IMR-90 (cell line): Measurements from ENCODE around the gene DCLK1. TPM values are rescaled to one million over a fixed set of nuclear protein-coding genes. Genes with fewer than 3 reads are reported as not detected.

ENCODE experiments used
- ATAC-seq: fragments of 200-7000 bp; cut with Tn5 transposase; 2 replicates; pipeline ENCODE4 v1.9.1; 2020; ENCODE audit warnings: low read depth, mild to moderate bottlenecking, moderate library complexity
- BruUV-seq: library from RNA; stranded (reverse); fragments of 400-500 nt; replicated peaks from 2 replicates; lab custom pipeline; 2021; lab: Mats Ljungman, UMichigan
- CTCF ChIA-PET: fragments of 300-600 bp; formaldehyde crosslinking; extraction: SDS; loops from one replicate; lab custom pipeline; 2021; ENCODE audit warnings: antibody characterized with exemption; lab: Yijun Ruan, JAX
- POLR2A ChIA-PET: fragments of 300-600 bp; sonication (Branson Sonifier 250); formaldehyde crosslinking; loops from one replicate; lab custom pipeline; 2022; ENCODE audit warnings: antibody characterized with exemption; ENCODE audit not compliant: unreplicated experiment; lab: Charles Lee
- DNase-seq: peaks from one replicate; pipeline ENCODE4 v3.0.0; 2013
- H2AFZ ChIP-seq: replicated peaks from 2 replicates; pipeline ENCODE3; 2013; ENCODE audit warnings: low read length, mild to moderate bottlenecking; ENCODE audit not compliant: poor library complexity
- H2AK5ac ChIP-seq: 2 replicates; pipeline ENCODE4 v1.6.1; 2013; ENCODE audit warnings: low read depth, low read length, inconsistent platforms
- H2AK9ac ChIP-seq: replicated peaks from 2 replicates; pipeline ENCODE3; 2013; ENCODE audit warnings: mild to moderate bottlenecking, low read depth, low read length, moderate library complexity; ENCODE audit not compliant: poor library complexity
- H2BK120ac ChIP-seq: 2 replicates; pipeline ENCODE4 v1.6.1; 2013; ENCODE audit warnings: low read depth, low read length, inconsistent platforms
- H2BK15ac ChIP-seq: 3 replicates; pipeline ENCODE4 v1.6.1; 2013; ENCODE audit warnings: low read depth, low read length, inconsistent platforms
- H2BK20ac ChIP-seq: 2 replicates; pipeline ENCODE4 v1.6.1; 2013; ENCODE audit warnings: low read depth, mild to moderate bottlenecking, inconsistent platforms, low read length, moderate library complexity
- H2BK5ac ChIP-seq: 2 replicates; pipeline ENCODE4 v1.6.1; 2013; ENCODE audit warnings: mild to moderate bottlenecking, low read depth, low read length, inconsistent platforms; ENCODE audit not compliant: poor library complexity, severe bottlenecking
- H3K14ac ChIP-seq: replicated peaks from 2 replicates; pipeline ENCODE4 v1.6.1; 2013; ENCODE audit warnings: low read depth, low read length, inconsistent platforms
- H3K18ac ChIP-seq: 2 replicates; pipeline ENCODE4 v1.6.1; 2013; ENCODE audit warnings: low read depth, low read length, control low read depth
- H3K23ac ChIP-seq: 2 replicates; pipeline ENCODE4 v1.6.1; 2013; ENCODE audit warnings: low read depth, low read length, inconsistent platforms
- H3K27ac ChIP-seq: 2 replicates; pipeline ENCODE4 v1.5.1; 2013; ENCODE audit warnings: mild to moderate bottlenecking, control low read depth, low read length; ENCODE audit not compliant: insufficient read depth
- H3K27me3 ChIP-seq: 2 replicates; pipeline ENCODE4 v1.6.1; 2013; ENCODE audit warnings: low read length; ENCODE audit not compliant: control insufficient read depth, insufficient read depth
- H3K36me3 ChIP-seq: 2 replicates; pipeline ENCODE4 v1.6.1; 2013; ENCODE audit warnings: low read length, mixed read lengths; ENCODE audit not compliant: control insufficient read depth, insufficient read depth
- H3K4ac ChIP-seq: 2 replicates; pipeline ENCODE4 v1.6.1; 2013; ENCODE audit warnings: low read depth, low read length, inconsistent platforms
- H3K4me1 ChIP-seq: 2 replicates; pipeline ENCODE4 v1.6.1; 2013; ENCODE audit warnings: low read length, mixed read lengths; ENCODE audit not compliant: control insufficient read depth, insufficient read depth
- H3K4me2 ChIP-seq: 2 replicates; pipeline ENCODE4 v1.6.1; 2013; ENCODE audit warnings: low read depth, mild to moderate bottlenecking, control low read depth, low read length, moderate library complexity
- H3K4me3 ChIP-seq: 2 replicates; pipeline ENCODE4 v1.5.1; 2013; ENCODE audit warnings: low read depth, mild to moderate bottlenecking, control low read depth, low read length, moderate library complexity; ENCODE audit not compliant: insufficient read depth
- H3K56ac ChIP-seq: 2 replicates; pipeline ENCODE4 v1.6.1; 2013; ENCODE audit warnings: low read length, inconsistent platforms; ENCODE audit not compliant: insufficient read depth; ENCODE audit errors: extremely low read depth
- H3K79me1 ChIP-seq, 2 experiments: 2 replicates each; pipeline ENCODE4 v1.6.1; 2013; ENCODE audit warnings: low read length in 2 of 2, inconsistent platforms in 1 of 2, low read depth in 1 of 2
- H3K9ac ChIP-seq: 2 replicates; pipeline ENCODE4 v1.6.1; 2013; ENCODE audit warnings: low read depth, low read length, control low read depth
- H3K9me1 ChIP-seq: 2 replicates; pipeline ENCODE4 v1.6.1; 2013; ENCODE audit warnings: low read length, inconsistent platforms; ENCODE audit not compliant: insufficient read depth
- H3K9me3 ChIP-seq: 2 replicates; pipeline ENCODE4 v1.6.1; 2013; ENCODE audit warnings: low read length; ENCODE audit not compliant: control insufficient read depth, insufficient read depth
- H4K20me1 ChIP-seq: 2 replicates; pipeline ENCODE4 v1.6.1; 2013; ENCODE audit warnings: low read length, inconsistent platforms; ENCODE audit not compliant: insufficient read depth
- H4K5ac ChIP-seq: 2 replicates; pipeline ENCODE4 v1.6.1; 2013; ENCODE audit warnings: mild to moderate bottlenecking, low read depth, low read length, control low read depth
- H4K8ac ChIP-seq, 2 experiments: 2 replicates each; pipeline ENCODE4 v1.6.1; 2013; ENCODE audit warnings: low read depth in 2 of 2, low read length in 2 of 2, control low read depth in 1 of 2, inconsistent platforms in 1 of 2
- H4K91ac ChIP-seq: 2 replicates; pipeline ENCODE4 v1.6.1; 2013; ENCODE audit warnings: low read depth, low read length, inconsistent platforms; ENCODE audit not compliant: insufficient read depth
- CTCF ChIP-seq: conservative IDR thresholded peaks from 2 replicates; pipeline ENCODE4 v1.5.1; 2012; ENCODE audit warnings: mild to moderate bottlenecking, low read depth, low read length, improper control_type of control experiment
- FOS ChIP-seq: fragments of 150-350 bp; IDR thresholded peaks from 2 replicates; pipeline ENCODE4 v1.6.1; 2016; ENCODE audit warnings: low read depth, low read length
- MAFK ChIP-seq: IDR thresholded peaks from 2 replicates; pipeline ENCODE4 v1.6.1; 2012; ENCODE audit warnings: low read depth, low read length, improper control_type of control experiment
- MAZ ChIP-seq: IDR thresholded peaks from 2 replicates; pipeline ENCODE4 v1.6.1; 2012; ENCODE audit warnings: low read depth, mild to moderate bottlenecking, low read length, improper control_type of control experiment, moderate library complexity, borderline replicate concordance
- NFE2L2 ChIP-seq: fragments of 150-350 bp; IDR thresholded peaks from 2 replicates; pipeline ENCODE4 v1.6.1; 2016; ENCODE audit warnings: low read depth, mild to moderate bottlenecking, low read length
- POLR2A ChIP-seq: IDR thresholded peaks from 2 replicates; pipeline ENCODE4 v1.6.1; 2012; ENCODE audit warnings: mild to moderate bottlenecking, low read depth, low read length
- RAD21 ChIP-seq: IDR thresholded peaks from 2 replicates; pipeline ENCODE4 v1.6.1; 2012; ENCODE audit warnings: low read length, improper control_type of control experiment
- WGBS, 2 experiments: methylation state at CpG; one replicate each; pipeline versions ENCODE4 v1.1.5 to v1.1.7; 2013; ENCODE audit warnings: missing lambda C conversion rate in 2 of 2; ENCODE audit not compliant: insufficient read length in 1 of 2; ENCODE audit errors: extremely low coverage in 2 of 2; 5-methylcytosine and 5-hydroxymethylcytosine counted together
- dilution Hi-C: fragments of 300-500 bp; cut with HindIII; formaldehyde crosslinking; loops from one replicate; pipeline ENCODE4 v1.14.3; 2018; ENCODE audit warnings: low sequenced_read_pairs; ENCODE audit not compliant: unreplicated experiment
- in situ Hi-C: fragments of 300-500 bp; cut with MboI; formaldehyde crosslinking; loops from 3 replicates; pipeline ENCODE4 v1.14.3; 2019; ENCODE audit warnings: low sequenced_read_pairs, inconsistent platforms, mixed read lengths
- intact Hi-C: fragments of 100-400 bp; cut with micrococcal nuclease; formaldehyde crosslinking; loops from 2 replicates; pipeline ENCODE4 v1.10.0; 2022
- polyA plus RNA-seq, 3 experiments: library from polyadenylated mRNA; depleted of rRNA; stranded (reverse); fragments of >200 nt; gene quantifications; 2 replicates each; pipeline ENCODE4 v1.2.3, GENCODE V29; 2012; ENCODE audit warnings: low replicate concordance in 1 of 3
- total RNA-seq: library from RNA; depleted of rRNA; stranded (reverse); fragments of >200 nt; gene quantifications from 2 replicates; pipeline ENCODE4 v1.2.3, GENCODE V29; 2012

Gene DCLK1
- total and polyA plus RNA-seq, 2 of the 4 experiments (the other 2 are of a cell fraction), result under 0.01 to 0.02 TPM

- H3K9me1 ChIP-seq, result no peaks in the 10 kb centered on the region
- intact Hi-C loops (no loop called here), dilution Hi-C loops (no loop called here), in situ Hi-C loops (no loop called here)
- no peak overlapping the region for H2AK9ac ChIP-seq
- H3K36me3 ChIP-seq, result no peaks in the 10 kb centered on the region
- DNase-seq (no peak), ATAC-seq (no peak)
- no TSS peak for BruUV-seq
- no peaks in the 10 kb centered on the region for H3K27me3 ChIP-seq
- ChIA-PET CTCF (no interaction called here), POLR2A (interaction anchor here (0.6 kb wide), 1 partner anchor 23 kb away, joined by 3 read pairs; no protein-coding TSS in a partner anchor)
- H2BK15ac ChIP-seq, result no peak overlapping the region
- no peak overlapping the region for H3K23ac ChIP-seq
- H2BK5ac ChIP-seq, result no peak overlapping the region
- WGBS, 2 experiments, result no CpG with 5 or more reads among the region's 3 CpGs
- H3K4me3 ChIP-seq, result no peak overlapping the region
- H4K5ac ChIP-seq, result no peak overlapping the region
- H4K91ac ChIP-seq, result no peak overlapping the region
- H3K56ac ChIP-seq, result no peak overlapping the region
- no peak overlapping the region for H3K9ac ChIP-seq
- no peak for TF ChIP-seq FOS
- TF ChIP-seq MAFK, result no peak
- no peak for TF ChIP-seq NFE2L2
- TF ChIP-seq POLR2A, result no peak
- TF ChIP-seq RAD21, result no peak
- no peak for TF ChIP-seq MAZ
- no peak for TF ChIP-seq CTCF
- H3K18ac ChIP-seq, result no peak overlapping the region
- no peak overlapping the region for H3K4me2 ChIP-seq
- H3K4ac ChIP-seq, result no peak overlapping the region
- no peaks in the 10 kb centered on the region for H3K4me1 ChIP-seq
- no peak overlapping the region for H4K8ac ChIP-seq
- H3K9me3 ChIP-seq, result no peaks in the 10 kb centered on the region
- no peak overlapping the region for H3K14ac ChIP-seq
- H2AK5ac ChIP-seq, result no peak overlapping the region
- H2BK20ac ChIP-seq, result no peak overlapping the region
- H2BK120ac ChIP-seq, result no peak overlapping the region
- H3K79me1 ChIP-seq, result no peaks in the 10 kb centered on the region
- no peak overlapping the region for H2AFZ ChIP-seq
- H4K20me1 ChIP-seq, result no peaks in the 10 kb centered on the region
- no peak overlapping the region for H3K27ac ChIP-seq
Observed at GRCh38 chr13:36086117-36086516, 45.1 kb downstream of the DCLK1 start.
